Nephron (organoid): ENCODE measurements around the gene MAML2.

ENCODE experiments used
- H3K27ac Mint-ChIP-seq, 3 experiments: 2 replicates each; pipeline ENCODE4 v1.8.0; 2020; ENCODE audit warnings: mixed read lengths in 3 of 3, mild to moderate bottlenecking in 2 of 3, moderate library complexity in 1 of 3
- H3K27me3 Mint-ChIP-seq: 2 replicates; pipeline ENCODE4 v1.8.0; 2021; ENCODE audit warnings: low read depth, mild to moderate bottlenecking, moderate library complexity, mixed read lengths
- H3K36me3 Mint-ChIP-seq: 2 replicates; pipeline ENCODE4 v1.8.0; 2020; ENCODE audit warnings: low read depth, mixed read lengths
- H3K4me1 Mint-ChIP-seq: 2 replicates; pipeline ENCODE4 v1.8.0; 2020; ENCODE audit warnings: mixed read lengths
- H3K4me3 Mint-ChIP-seq, 3 experiments: 2 replicates each; pipeline ENCODE4 v1.8.0; 2020; ENCODE audit warnings: mild to moderate bottlenecking in 3 of 3, mixed read lengths in 3 of 3, moderate library complexity in 2 of 3
- H3K9me3 Mint-ChIP-seq: 2 replicates; pipeline ENCODE4 v1.8.0; 2020; ENCODE audit warnings: mixed read lengths
- CTCF ChIP-seq, 3 experiments: fragments of 200-600 bp; sonication (generic); IDR thresholded peaks; one replicate each; pipeline ENCODE4 v1.5.0; 2021; ENCODE audit warnings: antibody characterized with exemption in 3 of 3; ENCODE audit not compliant: unreplicated experiment in 3 of 3

The MAML2 gene

GRCh38 chr11:96218901-96219300 is 124.1 kb downstream of the MAML2 start:
- Mint-ChIP-seq H3K4me3 (no peak overlapping the region), H3K27ac (peak overlapping the region; percentile 5 to 68 (median 55)), H3K27me3 (no peaks in the 10 kb centered on the region), H3K9me3 (no peaks in the 10 kb centered on the region), H3K4me1 (peaks cover 63% of the 10 kb centered on the region), H3K36me3 (no peaks in the 10 kb centered on the region)
- TF ChIP-seq CTCF (IDR thresholded peaks at IDR 0.05; ENCODE audit: unreplicated experiment in 3 of 3), result no peak

- Mint-ChIP-seq H3K27me3 (no peaks in the 10 kb centered on the region), H3K4me1 (peaks cover 70% of the 10 kb centered on the region), H3K4me3 (peak overlapping the region in 1 of 3 experiments; percentile 18), H3K36me3 (no peaks in the 10 kb centered on the region), H3K27ac (peak overlapping the region; percentile 44 to 93 (median 68)), H3K9me3 (no peaks in the 10 kb centered on the region)
- no peak for TF ChIP-seq CTCF (IDR thresholded peaks at IDR 0.05; ENCODE audit: unreplicated experiment in 3 of 3)
Measured at GRCh38 chr11:96218006-96218405, 125.0 kb downstream of the MAML2 start.

GRCh38 chr11:96217206-96217605 is 125.8 kb downstream of the MAML2 start:
- Mint-ChIP-seq H3K4me3 (no peak overlapping the region), H3K9me3 (no peaks in the 10 kb centered on the region), H3K27me3 (no peaks in the 10 kb centered on the region), H3K27ac (peak overlapping the region; percentile 44 to 93 (median 68)), H3K4me1 (peaks cover 75% of the 10 kb centered on the region), H3K36me3 (no peaks in the 10 kb centered on the region)
- no peak for TF ChIP-seq CTCF (IDR thresholded peaks at IDR 0.05; ENCODE audit: unreplicated experiment in 3 of 3)

- H3K27me3 Mint-ChIP-seq, result no peaks in the 10 kb centered on the region
- H3K27ac Mint-ChIP-seq, result peak overlapping the region; percentile 64 to 82 (median 79)
- H3K9me3 Mint-ChIP-seq, result no peaks in the 10 kb centered on the region
- peaks cover 73% of the 10 kb centered on the region for H3K4me1 Mint-ChIP-seq
- no peaks in the 10 kb centered on the region for H3K36me3 Mint-ChIP-seq
- no peak overlapping the region for H3K4me3 Mint-ChIP-seq
- no peak for TF ChIP-seq CTCF (IDR thresholded peaks at IDR 0.05; ENCODE audit: unreplicated experiment in 3 of 3)
Measured at GRCh38 chr11:96215826-96216225, 127.2 kb downstream of the MAML2 start.

- Mint-ChIP-seq H3K4me1 (peaks cover 70% of the 10 kb centered on the region), H3K27me3 (no peaks in the 10 kb centered on the region), H3K4me3 (no peak overlapping the region), H3K27ac (peak overlapping the region; percentile 64 to 82 (median 79)), H3K36me3 (no peaks in the 10 kb centered on the region), H3K9me3 (no peaks in the 10 kb centered on the region)
- no peak for TF ChIP-seq CTCF (IDR thresholded peaks at IDR 0.05; ENCODE audit: unreplicated experiment in 3 of 3)
Measured at GRCh38 chr11:96215110-96215782, 127.7 kb downstream of the MAML2 start.

- H3K36me3 Mint-ChIP-seq, result no peaks in the 10 kb centered on the region
- peaks cover 66% of the 10 kb centered on the region for H3K4me1 Mint-ChIP-seq
- no peak overlapping the region for H3K4me3 Mint-ChIP-seq
- no peaks in the 10 kb centered on the region for H3K9me3 Mint-ChIP-seq
- H3K27me3 Mint-ChIP-seq, result no peaks in the 10 kb centered on the region
- no peak for TF ChIP-seq CTCF (IDR thresholded peaks at IDR 0.05; ENCODE audit: unreplicated experiment in 3 of 3)
- H3K27ac Mint-ChIP-seq, result peak overlapping the region; percentile 64 to 82 (median 79)
Measured at GRCh38 chr11:96214777-96215109, 128.3 kb downstream of the MAML2 start.
